ENCODE results near the gene ZNF630.
"Not testable (repeated sequence)": the region's sequence is repeated elsewhere in the genome, so short reads cannot be mapped to it uniquely, and the experiment has no call there.

Gene ZNF630

GRCh38 chrX:48071064-48071985 is at the start of gene ZNF630:
TSS of gene ZNF630 (minus strand) at chrX:48071640. CDS start at chrX:48066886, 4,754 bp downstream.
- H3K9ac ChIP-seq (ENCODE audit: low read length), result peak within 1 kb of the TSS; percentile 65
- H3K9me3 ChIP-seq (ENCODE audit: control insufficient read depth, low read depth, low read length), result peaks cover 25% of the 10 kb centered on the region
- no peaks in the 10 kb centered on the region for H3K4me1 ChIP-seq (ENCODE audit: control insufficient read depth, low read depth, low read length)
- H3K27ac ChIP-seq (ENCODE audit: low read length), result peak within 1 kb of the TSS; percentile 4
- no peaks in the 10 kb centered on the region for H3K27me3 ChIP-seq (ENCODE audit: control insufficient read depth, insufficient read depth, low read length)
- H3K36me3 ChIP-seq (ENCODE audit: control insufficient read depth, low read depth, low read length), result no peaks in the 10 kb centered on the region
- peak within 1 kb of the TSS; percentile 76 for H3K4me3 ChIP-seq (ENCODE audit: low read length)

GRCh38 chrX:48107717-48108116 is 36.3 kb upstream of the ZNF630 start:
- Histone ChIP-seq H3K27ac (ENCODE audit: low read length) (no peak overlapping the region), H3K4me3 (ENCODE audit: low read length) (no peak overlapping the region), H3K9me3 (ENCODE audit: control insufficient read depth, low read depth, low read length) (peaks cover 7% of the 10 kb centered on the region), H3K4me1 (ENCODE audit: control insufficient read depth, low read depth, low read length) (no peaks in the 10 kb centered on the region), H3K9ac (ENCODE audit: low read length) (no peak overlapping the region), H3K36me3 (ENCODE audit: control insufficient read depth, low read depth, low read length) (no peaks in the 10 kb centered on the region), H3K27me3 (ENCODE audit: control insufficient read depth, insufficient read depth, low read length) (no peaks in the 10 kb centered on the region)

GRCh38 chrX:48102874-48103374 is 31.5 kb upstream of the ZNF630 start:
- Histone ChIP-seq H3K4me3 (ENCODE audit: low read length) (no peak overlapping the region), H3K36me3 (ENCODE audit: control insufficient read depth, low read depth, low read length) (no peaks in the 10 kb centered on the region), H3K4me1 (ENCODE audit: control insufficient read depth, low read depth, low read length) (no peaks in the 10 kb centered on the region), H3K9me3 (ENCODE audit: control insufficient read depth, low read depth, low read length) (peaks cover 16% of the 10 kb centered on the region), H3K9ac (ENCODE audit: low read length) (no peak overlapping the region), H3K27me3 (ENCODE audit: control insufficient read depth, insufficient read depth, low read length) (no peaks in the 10 kb centered on the region), H3K27ac (ENCODE audit: low read length) (no peak overlapping the region)

GRCh38 chrX:48101443-48101842 is 30.0 kb upstream of the ZNF630 start:
- Histone ChIP-seq H3K4me3 (ENCODE audit: low read length) (no peak overlapping the region), H3K9me3 (ENCODE audit: control insufficient read depth, low read depth, low read length) (peaks cover 19% of the 10 kb centered on the region), H3K27ac (ENCODE audit: low read length) (no peak overlapping the region), H3K27me3 (ENCODE audit: control insufficient read depth, insufficient read depth, low read length) (no peaks in the 10 kb centered on the region), H3K9ac (ENCODE audit: low read length) (no peak overlapping the region), H3K4me1 (ENCODE audit: control insufficient read depth, low read depth, low read length) (no peaks in the 10 kb centered on the region), H3K36me3 (ENCODE audit: control insufficient read depth, low read depth, low read length) (no peaks in the 10 kb centered on the region)

- H3K9ac ChIP-seq (ENCODE audit: low read length); H3K27ac ChIP-seq (ENCODE audit: low read length); H3K36me3 ChIP-seq (ENCODE audit: control insufficient read depth, low read depth, low read length); H3K27me3 ChIP-seq (ENCODE audit: control insufficient read depth, insufficient read depth, low read length); H3K4me3 ChIP-seq (ENCODE audit: low read length); H3K4me1 ChIP-seq (ENCODE audit: control insufficient read depth, low read depth, low read length): not testable (repeated sequence)
- peaks cover 13% of the 10 kb centered on the region for H3K9me3 ChIP-seq (ENCODE audit: control insufficient read depth, low read depth, low read length)
Observed at GRCh38 chrX:48092558-48092957, 21.1 kb upstream of the ZNF630 start.

GRCh38 chrX:48090123-48090522 is 18.7 kb upstream of the ZNF630 start:
- Histone ChIP-seq H3K36me3 (ENCODE audit: control insufficient read depth, low read depth, low read length) (no peaks in the 10 kb centered on the region), H3K9me3 (ENCODE audit: control insufficient read depth, low read depth, low read length) (peaks cover 9% of the 10 kb centered on the region), H3K27me3 (ENCODE audit: control insufficient read depth, insufficient read depth, low read length) (no peaks in the 10 kb centered on the region), H3K27ac (ENCODE audit: low read length) (no peak overlapping the region), H3K4me1 (ENCODE audit: control insufficient read depth, low read depth, low read length) (no peaks in the 10 kb centered on the region), H3K4me3 (ENCODE audit: low read length) (no peak overlapping the region), H3K9ac (ENCODE audit: low read length) (no peak overlapping the region)

GRCh38 chrX:48086082-48086481 is 14.6 kb upstream of the ZNF630 start:
- no peak overlapping the region for H3K27ac ChIP-seq (ENCODE audit: low read length)
- peaks cover 4% of the 10 kb centered on the region for H3K9me3 ChIP-seq (ENCODE audit: control insufficient read depth, low read depth, low read length)
- H3K27me3 ChIP-seq (ENCODE audit: control insufficient read depth, insufficient read depth, low read length), result no peaks in the 10 kb centered on the region
- H3K36me3 ChIP-seq (ENCODE audit: control insufficient read depth, low read depth, low read length), result no peaks in the 10 kb centered on the region
- H3K4me1 ChIP-seq (ENCODE audit: control insufficient read depth, low read depth, low read length), result no peaks in the 10 kb centered on the region
- no peak overlapping the region for H3K9ac ChIP-seq (ENCODE audit: low read length)
- H3K4me3 ChIP-seq (ENCODE audit: low read length), result no peak overlapping the region

GRCh38 chrX:48083706-48084105 is 12.3 kb upstream of the ZNF630 start:
- H3K4me3 ChIP-seq (ENCODE audit: low read length), result no peak overlapping the region
- no peaks in the 10 kb centered on the region for H3K9me3 ChIP-seq (ENCODE audit: control insufficient read depth, low read depth, low read length)
- H3K27me3 ChIP-seq (ENCODE audit: control insufficient read depth, insufficient read depth, low read length), result no peaks in the 10 kb centered on the region

GRCh38 chrX:48083212-48083611 is 11.8 kb upstream of the ZNF630 start:
- no peak overlapping the region for H3K27ac ChIP-seq (ENCODE audit: low read length)
- H3K4me1 ChIP-seq (ENCODE audit: control insufficient read depth, low read depth, low read length), result no peaks in the 10 kb centered on the region
- H3K9ac ChIP-seq (ENCODE audit: low read length), result no peak overlapping the region
- H3K4me3 ChIP-seq (ENCODE audit: low read length), result no peak overlapping the region
- no peaks in the 10 kb centered on the region for H3K36me3 ChIP-seq (ENCODE audit: control insufficient read depth, low read depth, low read length)
- no peaks in the 10 kb centered on the region for H3K27me3 ChIP-seq (ENCODE audit: control insufficient read depth, insufficient read depth, low read length)
- H3K9me3 ChIP-seq (ENCODE audit: control insufficient read depth, low read depth, low read length), result no peaks in the 10 kb centered on the region

More at GRCh38 chrX:48083706-48084105, 12.3 kb upstream of the ZNF630 start:
- Histone ChIP-seq H3K36me3 (ENCODE audit: control insufficient read depth, low read depth, low read length) (no peaks in the 10 kb centered on the region), H3K4me1 (ENCODE audit: control insufficient read depth, low read depth, low read length) (no peaks in the 10 kb centered on the region), H3K9ac (ENCODE audit: low read length) (no peak overlapping the region), H3K27ac (ENCODE audit: low read length) (no peak overlapping the region)

GRCh38 chrX:48076343-48076742 is 4.9 kb upstream of the ZNF630 start:
- H3K27ac ChIP-seq (ENCODE audit: low read length), result no peak overlapping the region
- H3K4me1 ChIP-seq (ENCODE audit: control insufficient read depth, low read depth, low read length), result no peaks in the 10 kb centered on the region
- no peak overlapping the region for H3K9ac ChIP-seq (ENCODE audit: low read length)
- no peaks in the 10 kb centered on the region for H3K27me3 ChIP-seq (ENCODE audit: control insufficient read depth, insufficient read depth, low read length)
- H3K9me3 ChIP-seq (ENCODE audit: control insufficient read depth, low read depth, low read length), result peaks cover 6% of the 10 kb centered on the region
- H3K36me3 ChIP-seq (ENCODE audit: control insufficient read depth, low read depth, low read length), result no peaks in the 10 kb centered on the region
- H3K4me3 ChIP-seq (ENCODE audit: low read length), result no peak overlapping the region

- Histone ChIP-seq H3K4me1 (ENCODE audit: control insufficient read depth, low read depth, low read length) (no peaks in the 10 kb centered on the region), H3K27me3 (ENCODE audit: control insufficient read depth, insufficient read depth, low read length) (no peaks in the 10 kb centered on the region), H3K4me3 (ENCODE audit: low read length) (peak overlapping the region; percentile 76), H3K27ac (ENCODE audit: low read length) (no peak overlapping the region), H3K9ac (ENCODE audit: low read length) (no peak overlapping the region), H3K36me3 (ENCODE audit: control insufficient read depth, low read depth, low read length) (no peaks in the 10 kb centered on the region), H3K9me3 (ENCODE audit: control insufficient read depth, low read depth, low read length) (peaks cover 25% of the 10 kb centered on the region)
Observed at GRCh38 chrX:48071986-48072605, 656 bp upstream of the ZNF630 start.

Measured in iPS-18a (cell line).